ENCODE data around the gene XPO6. TPM values are rescaled to one million over a fixed set of nuclear protein-coding genes. Genes with fewer than 3 reads are reported as not detected.

The XPO6 gene
- total and polyA plus RNA-seq, 2 donors: 55.0 to 85.7 TPM

DNA sequence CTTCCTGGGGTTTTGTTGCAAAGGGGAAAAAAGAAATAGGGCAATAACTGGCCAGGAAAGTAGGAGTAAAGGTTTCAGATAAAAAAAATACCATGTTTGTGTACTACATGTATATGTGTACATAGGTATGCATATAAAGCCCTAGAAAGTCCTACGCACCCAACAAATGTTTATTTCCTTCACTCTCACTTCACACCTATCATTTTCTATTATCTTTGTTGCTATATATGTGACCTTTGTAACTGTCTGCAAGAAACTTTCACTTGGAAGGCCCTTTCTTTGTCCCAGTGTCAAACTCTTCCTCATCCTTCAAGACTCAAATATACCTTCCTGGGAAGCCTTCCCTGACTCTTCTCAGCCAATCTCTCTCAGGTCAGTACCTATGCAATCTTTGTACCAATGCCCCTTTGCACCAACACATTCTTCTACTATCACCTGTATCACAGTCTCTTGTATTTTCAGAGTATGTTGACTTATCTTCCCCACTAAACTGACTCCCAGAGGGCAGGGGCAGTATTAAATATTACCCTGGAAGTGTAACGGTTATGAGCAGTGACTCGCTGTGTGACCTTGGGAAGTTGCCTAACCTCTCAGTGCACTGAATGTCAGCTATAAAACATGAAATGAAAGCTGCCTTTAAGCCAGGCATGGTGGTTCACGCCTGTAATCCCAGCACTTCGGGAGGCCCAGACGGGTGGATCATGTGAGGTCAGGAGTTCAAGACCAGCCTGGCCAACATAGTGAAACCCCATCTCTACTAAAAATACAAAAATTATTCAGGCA is 6.5 kb downstream of the XPO6 start:
- DNase-seq (ENCODE audit: extremely low spot score): no peak
- Histone ChIP-seq H3K4me1 (ENCODE audit: insufficient read depth) (no peaks in the 10 kb centered on the region), H3K36me3 (ENCODE audit: insufficient read depth) (no peaks in the 10 kb centered on the region), H3K4me3 (ENCODE audit: low read depth, low read length) (no peak overlapping the region), H3K27ac (ENCODE audit: low read depth) (no peak overlapping the region)
- WGBS: 87% methylated on average over 6 of the region's 6 CpGs

DNA sequence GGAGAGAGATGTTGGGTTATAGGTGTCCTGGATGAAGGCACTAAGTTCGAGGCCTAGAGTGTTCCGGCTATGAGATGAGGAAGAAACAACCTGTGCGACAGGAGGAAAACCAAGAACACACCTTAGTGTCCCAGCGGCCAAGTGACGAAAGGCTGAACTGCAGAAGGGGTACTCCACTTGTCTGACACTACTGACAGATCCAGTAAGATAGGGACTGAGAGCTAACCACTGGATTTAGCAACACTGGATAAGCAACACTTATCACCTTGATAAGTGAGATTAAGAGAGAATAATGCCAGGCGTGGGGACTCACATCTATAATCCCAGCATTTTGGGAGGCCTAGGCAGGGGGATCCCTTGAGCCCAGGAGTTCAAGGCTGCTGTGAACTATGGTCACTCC is 7.1 kb downstream of the XPO6 start:
- WGBS: 86% methylated on average over 6 of the region's 6 CpGs
- H3K4me1 ChIP-seq (ENCODE audit: insufficient read depth): no peaks in the 10 kb centered on the region
- no peak overlapping the region for H3K4me3 ChIP-seq (ENCODE audit: low read depth, low read length)
- H3K27ac ChIP-seq (ENCODE audit: low read depth): no peak overlapping the region
- no peak for DNase-seq (ENCODE audit: extremely low spot score)
- no peaks in the 10 kb centered on the region for H3K36me3 ChIP-seq (ENCODE audit: insufficient read depth)

- H3K4me3 ChIP-seq (ENCODE audit: low read depth, low read length): no peak overlapping the region
- DNase-seq (ENCODE audit: extremely low spot score): no peak
- no peaks in the 10 kb centered on the region for H3K36me3 ChIP-seq (ENCODE audit: insufficient read depth)
- no peak overlapping the region for H3K27ac ChIP-seq (ENCODE audit: low read depth)
- no peaks in the 10 kb centered on the region for H3K4me1 ChIP-seq (ENCODE audit: insufficient read depth)
- 51% methylated on average over 4 of the region's 4 CpGs for WGBS
These were observed 7.6 kb downstream of the XPO6 start for GRCh38 chr16:28204204-28204603.

DNA sequence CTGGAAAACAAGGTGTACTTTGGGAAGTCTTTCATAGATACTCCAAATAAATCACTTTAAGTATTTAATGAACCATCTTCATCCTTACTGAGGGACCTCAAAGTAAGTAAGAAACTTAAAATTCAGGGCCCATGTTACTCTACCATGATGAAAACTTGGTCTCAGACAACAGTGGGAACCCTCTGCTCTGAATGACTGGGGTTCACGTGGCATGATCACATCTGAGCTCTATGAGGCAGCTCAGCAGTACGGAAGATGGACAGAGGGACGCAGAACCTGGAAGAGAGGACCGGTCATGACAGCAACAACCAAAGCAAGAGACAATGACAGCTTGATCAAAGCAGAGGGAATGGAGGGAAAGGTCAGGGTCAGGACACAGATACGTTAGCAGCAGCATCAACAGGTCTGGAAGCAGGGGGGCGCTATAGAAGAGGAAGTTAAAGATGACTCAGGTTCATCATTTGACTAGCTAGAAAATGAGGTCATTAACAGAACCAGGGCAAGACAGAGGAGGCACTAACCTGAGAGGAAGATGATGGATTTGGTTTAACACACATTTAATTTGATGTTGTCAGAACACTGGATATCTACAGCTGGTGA is 9.5 kb downstream of the XPO6 start:
- Histone ChIP-seq H3K4me1 (ENCODE audit: insufficient read depth) (no peaks in the 10 kb centered on the region), H3K36me3 (ENCODE audit: insufficient read depth) (no peaks in the 10 kb centered on the region), H3K27ac (ENCODE audit: low read depth) (no peak overlapping the region), H3K4me3 (ENCODE audit: low read depth, low read length) (no peak overlapping the region)
- WGBS: 94% methylated on average over 6 of the region's 6 CpGs
- no peak for DNase-seq (ENCODE audit: extremely low spot score)

DNA sequence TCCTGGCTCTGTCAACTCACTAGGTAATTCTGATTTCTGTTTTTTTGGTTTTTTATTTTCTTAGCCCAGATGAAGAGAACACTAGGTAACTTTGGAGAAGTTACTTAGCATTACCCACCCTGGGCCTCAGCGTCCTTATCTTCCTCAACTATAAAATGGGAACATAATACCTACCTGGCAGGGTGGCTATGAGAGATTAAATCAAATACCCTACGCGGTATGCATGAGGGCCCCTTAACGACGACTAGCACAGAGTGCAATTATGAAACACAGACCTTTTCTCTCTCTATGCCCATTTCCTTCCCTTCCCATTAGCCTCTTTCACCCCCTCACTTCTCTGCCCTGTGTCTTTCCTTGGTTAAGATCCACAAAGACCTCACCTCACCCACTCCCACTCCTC is 11.1 kb downstream of the XPO6 start:
- DNase-seq (ENCODE audit: extremely low spot score): no peak
- H3K4me3 ChIP-seq (ENCODE audit: low read depth, low read length): no peak overlapping the region
- H3K4me1 ChIP-seq (ENCODE audit: insufficient read depth): no peaks in the 10 kb centered on the region
- no peaks in the 10 kb centered on the region for H3K36me3 ChIP-seq (ENCODE audit: insufficient read depth)
- 81% methylated on average over 5 of the region's 5 CpGs for WGBS
- no peak overlapping the region for H3K27ac ChIP-seq (ENCODE audit: low read depth)

DNA sequence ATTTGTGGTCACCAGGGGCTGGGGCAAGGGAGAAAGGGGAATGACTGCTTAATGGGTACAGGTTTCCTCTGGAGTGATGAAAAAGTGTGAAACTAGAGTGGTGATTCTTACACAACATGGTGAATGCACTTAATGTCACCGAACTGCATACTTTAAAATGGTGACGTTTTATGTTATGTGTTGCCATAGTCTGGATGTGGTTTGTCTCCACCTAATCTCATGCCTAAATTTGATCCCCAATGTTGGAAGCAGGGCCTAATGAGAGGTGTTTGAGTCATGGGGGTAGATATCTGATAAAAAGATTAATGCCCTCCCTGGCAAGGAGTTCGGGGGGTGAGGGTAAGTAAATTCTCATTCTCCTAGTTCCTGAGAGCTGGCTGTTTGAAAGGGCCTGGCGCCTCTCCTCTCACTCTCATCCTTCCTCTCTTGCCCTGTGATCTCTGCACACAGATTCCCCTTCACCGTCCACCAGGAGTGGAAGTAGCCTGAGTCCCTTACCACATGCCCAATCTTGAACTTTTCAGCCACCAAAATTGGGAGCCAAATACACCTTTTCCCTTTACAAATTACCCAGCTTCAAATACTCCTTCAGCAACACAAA is 15.3 kb downstream of the XPO6 start:
- no peak for DNase-seq (ENCODE audit: extremely low spot score)
- WGBS: 90% methylated on average over 5 of the region's 5 CpGs
- Histone ChIP-seq H3K4me3 (ENCODE audit: low read depth, low read length) (no peak overlapping the region), H3K27ac (ENCODE audit: low read depth) (no peak overlapping the region), H3K4me1 (ENCODE audit: insufficient read depth) (no peaks in the 10 kb centered on the region), H3K36me3 (ENCODE audit: insufficient read depth) (no peaks in the 10 kb centered on the region)

- no peak overlapping the region for H3K4me3 ChIP-seq (ENCODE audit: low read depth, low read length)
- no peaks in the 10 kb centered on the region for H3K36me3 ChIP-seq (ENCODE audit: insufficient read depth)
- WGBS: 100% methylated on average over 2 of the region's 2 CpGs
- no peaks in the 10 kb centered on the region for H3K4me1 ChIP-seq (ENCODE audit: insufficient read depth)
- H3K27ac ChIP-seq (ENCODE audit: low read depth): no peak overlapping the region
- no peak for DNase-seq (ENCODE audit: extremely low spot score)
These were observed 15.9 kb downstream of the XPO6 start for GRCh38 chr16:28195859-28196258.

- H3K36me3 ChIP-seq (ENCODE audit: insufficient read depth): no peaks in the 10 kb centered on the region
- no peaks in the 10 kb centered on the region for H3K4me1 ChIP-seq (ENCODE audit: insufficient read depth)
- H3K27ac ChIP-seq (ENCODE audit: low read depth): no peak overlapping the region
- no peak overlapping the region for H3K4me3 ChIP-seq (ENCODE audit: low read depth, low read length)
- no peak for DNase-seq (ENCODE audit: extremely low spot score)
- WGBS: 78% methylated on average over 14 of the region's 14 CpGs
These were observed 18.0 kb downstream of the XPO6 start for GRCh38 chr16:28193530-28194423.

DNA sequence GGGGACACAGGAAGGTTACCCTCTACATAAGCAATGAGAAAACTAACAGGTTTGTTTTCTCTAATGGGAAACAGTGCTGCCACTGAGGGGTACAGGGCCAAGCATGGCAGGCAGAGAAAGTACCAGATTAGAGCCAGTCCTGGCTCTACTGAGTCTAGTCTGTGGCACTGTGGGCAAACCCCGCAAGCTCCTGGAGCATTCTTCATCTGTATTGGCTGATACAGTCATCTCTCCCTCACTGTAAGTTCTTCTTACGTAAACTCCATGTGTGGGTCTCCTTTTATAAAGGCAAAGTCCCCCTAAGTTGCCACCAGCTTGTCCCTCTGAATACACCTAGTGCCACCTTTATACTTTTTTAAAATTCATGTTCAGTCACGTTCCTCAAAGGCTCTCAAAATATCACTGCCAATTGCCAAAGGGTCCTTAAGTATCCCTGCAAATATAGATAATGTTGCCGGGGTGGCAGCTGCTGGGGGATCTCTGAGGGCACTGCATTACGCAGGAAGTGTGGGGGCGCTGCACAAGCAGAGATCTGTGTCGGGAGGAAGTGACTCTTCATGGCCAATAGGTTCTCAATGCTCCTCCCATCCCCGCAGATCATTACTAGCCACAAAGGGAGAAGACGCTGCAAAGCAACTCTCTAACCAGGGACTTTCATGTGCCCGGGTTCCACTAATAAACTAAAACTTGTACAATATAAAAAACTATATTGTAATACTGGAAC is 18.8 kb downstream of the XPO6 start:
- no peaks in the 10 kb centered on the region for H3K4me1 ChIP-seq (ENCODE audit: insufficient read depth)
- H3K27ac ChIP-seq (ENCODE audit: low read depth): no peak overlapping the region
- no peak for DNase-seq (ENCODE audit: extremely low spot score)
- 81% methylated on average over 10 of the region's 10 CpGs for WGBS
- no peaks in the 10 kb centered on the region for H3K36me3 ChIP-seq (ENCODE audit: insufficient read depth)
- no peak overlapping the region for H3K4me3 ChIP-seq (ENCODE audit: low read depth, low read length)

DNA sequence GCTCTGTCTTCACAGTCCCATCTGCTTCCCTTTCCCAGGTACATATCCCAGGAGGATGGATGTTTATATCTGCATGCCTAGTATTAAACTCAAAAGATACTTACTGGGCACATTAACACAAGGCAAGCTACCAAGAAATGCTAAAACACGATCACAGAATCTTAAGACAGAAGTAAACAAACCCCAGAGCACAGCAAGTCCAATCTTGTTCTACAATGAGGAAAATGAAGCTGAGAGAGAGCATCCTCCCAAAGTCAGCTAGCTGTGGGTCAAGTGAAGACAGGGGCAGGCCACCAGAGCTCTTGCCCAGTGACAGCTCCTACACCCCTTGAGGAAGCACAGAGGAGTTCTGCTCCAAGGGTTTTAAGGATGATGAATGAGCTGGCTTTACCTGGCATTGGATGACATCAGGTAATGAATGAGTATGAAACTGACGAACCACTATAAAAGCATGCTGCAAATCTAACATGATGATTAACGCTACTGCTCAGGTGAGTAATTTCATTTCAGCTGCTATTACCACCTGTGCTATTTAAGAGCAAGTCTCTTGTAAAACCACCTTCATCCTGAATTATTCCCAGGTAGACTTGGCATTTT is 20.3 kb downstream of the XPO6 start:
- 63% methylated on average over 3 of the region's 3 CpGs for WGBS
- Histone ChIP-seq H3K27ac (ENCODE audit: low read depth) (no peak overlapping the region), H3K36me3 (ENCODE audit: insufficient read depth) (no peaks in the 10 kb centered on the region), H3K4me3 (ENCODE audit: low read depth, low read length) (no peak overlapping the region), H3K4me1 (ENCODE audit: insufficient read depth) (no peaks in the 10 kb centered on the region)
- no peak for DNase-seq (ENCODE audit: extremely low spot score)

DNA sequence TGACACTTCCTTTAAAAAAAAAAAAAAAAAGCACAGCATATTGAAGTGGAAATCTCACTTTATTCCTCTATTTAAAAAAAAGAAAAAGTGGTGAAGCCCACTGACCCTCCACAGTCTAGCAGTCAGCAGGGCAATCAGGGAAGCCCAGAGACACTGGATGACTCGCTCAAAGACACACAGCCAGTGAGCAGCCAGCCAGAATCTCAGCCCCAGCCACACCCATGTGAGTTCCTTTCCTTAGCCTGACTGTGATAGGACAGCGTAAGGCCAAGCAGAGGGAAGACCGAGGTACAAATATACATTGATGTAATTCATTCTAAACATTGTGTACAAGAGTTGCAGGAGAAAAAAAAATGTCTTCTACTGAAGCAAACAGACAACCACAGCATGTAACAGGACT is 22.5 kb downstream of the XPO6 start:
- Histone ChIP-seq H3K4me1 (ENCODE audit: insufficient read depth) (no peaks in the 10 kb centered on the region), H3K36me3 (ENCODE audit: insufficient read depth) (no peaks in the 10 kb centered on the region), H3K27ac (ENCODE audit: low read depth) (no peak overlapping the region), H3K4me3 (ENCODE audit: low read depth, low read length) (no peak overlapping the region)
- 74% methylated on average over 3 of the region's 3 CpGs for WGBS
- no peak for DNase-seq (ENCODE audit: extremely low spot score)

DNA sequence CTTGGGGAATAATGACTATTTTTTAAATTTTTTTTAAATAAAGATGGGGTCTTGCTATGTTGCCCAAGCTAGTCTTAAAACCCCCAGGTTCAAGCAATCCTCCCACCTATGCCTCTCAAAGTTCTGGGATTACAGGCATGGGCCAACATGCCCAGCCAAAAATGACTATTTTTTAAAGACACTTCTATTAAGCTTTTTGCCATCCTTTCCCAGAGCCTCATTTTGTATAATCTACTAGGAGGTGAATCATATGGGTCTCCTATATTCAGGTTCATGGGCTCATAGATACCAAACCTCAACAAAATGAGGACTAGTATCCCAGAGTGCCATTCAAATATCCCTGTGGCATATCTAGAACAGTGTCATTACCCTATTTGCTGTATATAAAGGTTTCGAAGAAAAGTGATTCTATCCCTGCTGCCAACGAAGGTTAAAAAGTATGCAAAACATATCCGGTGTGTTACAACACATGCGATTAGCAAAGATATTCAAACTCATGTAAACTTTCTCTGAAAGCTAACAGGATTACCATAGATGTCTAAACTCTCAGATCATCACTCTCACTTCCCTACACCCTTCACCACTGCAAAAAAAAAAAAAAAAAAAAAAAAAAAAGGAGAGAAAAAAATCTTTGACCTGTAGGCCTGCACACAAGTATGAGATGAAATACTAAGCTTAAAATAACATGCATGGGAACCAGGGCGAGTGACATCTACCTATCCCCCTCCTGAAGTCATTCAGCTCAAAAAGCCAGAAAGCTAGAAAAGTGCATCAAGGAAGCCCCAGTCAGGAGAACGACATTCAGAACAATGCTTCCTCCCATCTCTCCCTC is 23.5 kb downstream of the XPO6 start:
- 61% methylated on average over 6 of the region's 6 CpGs for WGBS
- H3K4me1 ChIP-seq (ENCODE audit: insufficient read depth): no peaks in the 10 kb centered on the region

More for the DNA sequence above, 23.5 kb downstream of the XPO6 start:
- no peak overlapping the region for H3K4me3 ChIP-seq (ENCODE audit: low read depth, low read length)
- no peak for DNase-seq (ENCODE audit: extremely low spot score)
- H3K36me3 ChIP-seq (ENCODE audit: insufficient read depth): no peaks in the 10 kb centered on the region
- no peak overlapping the region for H3K27ac ChIP-seq (ENCODE audit: low read depth)

Data from urinary bladder (tissue), 4 donors.